Kidney (tissue), 14 donors: ENCODE measurements around the gene IGSF23. TPM values are rescaled to one million over a fixed set of nuclear protein-coding genes. Genes with fewer than 3 reads are reported as not detected.

ENCODE experiments used
- DNase-seq, 5 donors: peaks; one replicate each; pipeline ENCODE4 v3.0.0-alpha.2; 2013 to 2020
- FAIRE-seq: peaks from 2 replicates; lab custom pipeline; 2012; peaks lifted over from hg19 to GRCh38; lab: Jason Lieb, UNC
- H3K27ac ChIP-seq, 2 donors: one replicate each; pipeline ENCODE4 v1.7.0; 2013; ENCODE audit warnings: low read depth in 2 of 2, low read length in 2 of 2, inconsistent platforms in 1 of 2
- H3K27me3 ChIP-seq: one replicate; pipeline ENCODE4 v1.7.1; 2013; ENCODE audit warnings: low read length, inconsistent platforms; ENCODE audit not compliant: control insufficient read depth, insufficient read depth
- H3K36me3 ChIP-seq, 3 donors: one replicate each; pipeline versions ENCODE4 v1.7.0 to v1.7.1; 2013; ENCODE audit warnings: low read length in 3 of 3, control low read depth in 1 of 3, inconsistent platforms in 1 of 3; ENCODE audit not compliant: insufficient read depth in 3 of 3, control insufficient read depth in 2 of 3
- H3K4me1 ChIP-seq, 3 donors: one replicate each; pipeline versions ENCODE4 v1.7.0 to v1.7.1; 2013; ENCODE audit warnings: low read length in 3 of 3, inconsistent platforms in 1 of 3, low read depth in 1 of 3; ENCODE audit not compliant: control insufficient read depth in 2 of 3, insufficient read depth in 2 of 3
- H3K4me3 ChIP-seq, 3 donors: one replicate each; pipeline versions ENCODE4 v1.7.0 to v1.8.1; 2013; ENCODE audit warnings: low read length in 3 of 3, control low read depth in 1 of 3, inconsistent platforms in 1 of 3
- H3K9ac ChIP-seq, 3 donors: one replicate each; pipeline versions ENCODE4 v1.7.0 to v1.7.1; 2013; ENCODE audit warnings: low read length in 3 of 3, control low read depth in 1 of 3, inconsistent platforms in 1 of 3
- H3K9me3 ChIP-seq, 3 donors: one replicate each; pipeline versions ENCODE4 v1.7.0 to v1.7.1; 2013; ENCODE audit warnings: low read length in 3 of 3, control low read depth in 1 of 3, inconsistent platforms in 1 of 3; ENCODE audit not compliant: control insufficient read depth in 2 of 3, insufficient read depth in 1 of 3
- intact Hi-C: fragments of 100-400 bp; cut with DNase I; formaldehyde crosslinking; loops from one replicate; pipeline ENCODE4 v1.11.1; 2022
- polyA plus RNA-seq: library from polyadenylated mRNA; stranded (reverse); fragments of 350-450 nt; fragmentation: Illumina TruSeq; extraction: RNeasy Lipid Tissue Mini Kit (QIAGEN cat#74804); gene quantifications from one replicate; pipeline ENCODE4 v1.2.3, GENCODE V29; 2014; ENCODE audit warnings: low read depth, low replicate concordance; ENCODE audit not compliant: insufficient read depth
- total RNA-seq: library from RNA; stranded (reverse); fragmentation: NEBNext Ultra II Directional; extraction: Animal tissue kit (Norgen Biotek cat#: 25700); gene quantifications from one replicate; pipeline ENCODE4 v1.2.1, GENCODE V29; 2021
- TF ChIP-seq, protein P1 (sequence below): IDR thresholded peaks from 3 replicates; pipeline ENCODE4 v1.5.1; 2012; ENCODE audit warnings: mild to moderate bottlenecking, moderate library complexity, borderline replicate concordance; ENCODE audit not compliant: insufficient read depth; ENCODE audit errors: extremely low read depth
- donor health status: control.
- donor health status: control.
- donor health status: control.
- donor health status: control.
- donor health status: control.
- donor health status: DM: yes; HTN: yes; CAD: no.
- donor health status: Normal renal cell carcinoma (clear cell type).

IGSF23 gene
- total and polyA plus RNA-seq, 2 donors from 2014 or later, result not detected

DNA sequence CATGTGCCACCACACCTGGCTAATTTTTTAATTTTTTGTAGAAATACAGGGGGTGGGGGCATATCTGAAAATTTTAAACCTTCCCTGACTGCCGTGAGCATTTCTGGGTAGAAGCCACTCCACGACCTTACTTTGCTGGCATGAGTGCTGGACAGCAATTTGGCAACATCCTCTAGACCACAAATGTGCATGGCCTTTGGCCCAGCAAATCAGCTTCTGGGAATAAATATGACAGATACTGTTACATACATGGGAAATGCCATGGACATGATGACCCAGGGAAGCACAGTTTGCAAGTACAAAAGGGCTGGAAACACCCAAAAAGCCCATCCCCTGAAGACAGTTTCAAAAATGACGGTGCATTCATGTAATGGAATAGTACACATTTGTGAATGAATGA is 27.2 kb downstream of the IGSF23 start:
- no peak for DNase-seq
- H3K36me3 ChIP-seq, result no peaks in the 10 kb centered on the region
- intact Hi-C loops, result no loop called here
- TF ChIP-seq, protein P1, sequence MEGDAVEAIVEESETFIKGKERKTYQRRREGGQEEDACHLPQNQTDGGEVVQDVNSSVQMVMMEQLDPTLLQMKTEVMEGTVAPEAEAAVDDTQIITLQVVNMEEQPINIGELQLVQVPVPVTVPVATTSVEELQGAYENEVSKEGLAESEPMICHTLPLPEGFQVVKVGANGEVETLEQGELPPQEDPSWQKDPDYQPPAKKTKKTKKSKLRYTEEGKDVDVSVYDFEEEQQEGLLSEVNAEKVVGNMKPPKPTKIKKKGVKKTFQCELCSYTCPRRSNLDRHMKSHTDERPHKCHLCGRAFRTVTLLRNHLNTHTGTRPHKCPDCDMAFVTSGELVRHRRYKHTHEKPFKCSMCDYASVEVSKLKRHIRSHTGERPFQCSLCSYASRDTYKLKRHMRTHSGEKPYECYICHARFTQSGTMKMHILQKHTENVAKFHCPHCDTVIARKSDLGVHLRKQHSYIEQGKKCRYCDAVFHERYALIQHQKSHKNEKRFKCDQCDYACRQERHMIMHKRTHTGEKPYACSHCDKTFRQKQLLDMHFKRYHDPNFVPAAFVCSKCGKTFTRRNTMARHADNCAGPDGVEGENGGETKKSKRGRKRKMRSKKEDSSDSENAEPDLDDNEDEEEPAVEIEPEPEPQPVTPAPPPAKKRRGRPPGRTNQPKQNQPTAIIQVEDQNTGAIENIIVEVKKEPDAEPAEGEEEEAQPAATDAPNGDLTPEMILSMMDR, result no peak
- no peak overlapping the region for H3K9ac ChIP-seq
- peaks cover 0 to 10% (median 0%) of the 10 kb centered on the region in 3 donors for H3K4me1 ChIP-seq
- H3K27me3 ChIP-seq, result no peaks in the 10 kb centered on the region
- no peak overlapping the region for H3K27ac ChIP-seq
- no peaks in the 10 kb centered on the region for H3K9me3 ChIP-seq
- no peak for FAIRE-seq
- no peak overlapping the region for H3K4me3 ChIP-seq

DNA sequence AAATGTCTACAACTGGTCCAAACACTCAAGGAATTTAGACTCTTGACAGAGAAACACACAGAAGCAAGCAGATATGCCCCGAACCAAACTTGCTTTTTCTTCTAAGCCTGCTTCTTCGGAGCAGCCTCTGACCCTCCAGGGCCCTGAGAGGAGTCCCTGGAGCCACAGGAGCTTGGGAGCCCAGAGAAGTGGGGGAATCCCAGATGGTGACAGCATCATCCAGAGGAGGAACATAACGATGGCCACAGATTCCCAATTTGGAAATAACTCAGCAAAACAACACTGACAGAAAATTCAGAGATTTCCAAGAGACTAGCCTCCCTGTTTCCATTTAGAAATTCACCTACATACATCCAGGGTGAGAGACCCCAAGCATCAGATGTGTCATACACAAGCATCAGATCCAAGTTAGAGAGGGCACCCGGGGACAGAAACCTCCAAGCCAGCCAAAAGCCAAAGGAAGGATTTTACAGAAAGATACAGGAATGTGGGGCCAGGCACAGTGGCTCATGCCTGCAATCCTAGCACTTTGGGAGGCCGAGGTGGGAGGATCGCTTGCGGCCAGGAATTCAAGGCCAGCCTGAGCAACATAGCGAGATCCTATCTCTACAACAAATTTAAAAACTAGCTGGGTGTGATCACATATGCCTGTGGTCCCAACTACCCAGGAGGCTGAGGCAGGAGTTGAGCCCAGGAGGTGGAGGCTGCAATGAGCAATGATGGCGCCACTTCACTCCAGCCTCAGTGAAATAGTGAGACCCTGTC is 28.3 kb downstream of the IGSF23 start:
- intact Hi-C loops, result no loop called here
- Histone ChIP-seq H3K27ac (no peak overlapping the region), H3K27me3 (no peaks in the 10 kb centered on the region), H3K4me1 (peaks cover 0 to 5% (median 0%) of the 10 kb centered on the region in 3 donors), H3K9me3 (no peaks in the 10 kb centered on the region), H3K4me3 (no peak overlapping the region), H3K36me3 (no peaks in the 10 kb centered on the region), H3K9ac (no peak overlapping the region)
- no peak for FAIRE-seq
- TF ChIP-seq, protein P1, result no peak
- DNase-seq, result no peak

DNA sequence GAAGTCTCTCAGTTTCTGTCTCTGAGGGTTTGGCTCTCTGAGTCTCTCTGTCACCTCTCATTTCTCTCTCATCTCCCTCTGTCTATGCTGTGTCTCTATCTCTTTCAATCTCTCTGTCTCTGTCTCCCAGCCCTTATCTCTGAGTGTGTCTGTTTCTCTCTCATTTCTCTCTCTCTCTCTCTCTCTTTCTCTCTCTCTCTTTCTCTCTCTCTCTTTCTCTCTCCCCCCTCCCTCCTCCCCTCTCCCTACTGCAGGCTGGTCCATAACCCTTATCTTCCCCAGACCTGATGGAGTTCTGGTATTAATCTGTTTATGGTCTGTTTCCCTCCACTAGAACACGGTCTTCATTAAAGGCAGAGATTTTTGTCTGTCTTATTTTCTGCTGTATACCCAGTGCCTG is 29.0 kb downstream of the IGSF23 start:
- Histone ChIP-seq H3K27ac (no peak overlapping the region), H3K27me3 (no peaks in the 10 kb centered on the region), H3K9me3 (no peaks in the 10 kb centered on the region), H3K4me1 (peaks cover 0 to 5% (median 0%) of the 10 kb centered on the region in 3 donors), H3K9ac (no peak overlapping the region), H3K4me3 (no peak overlapping the region), H3K36me3 (no peaks in the 10 kb centered on the region)
- DNase-seq (no peak), FAIRE-seq (no peak)
- TF ChIP-seq, protein P1, result no peak
- intact Hi-C loops, result no loop called here
